Suprapubic skin (tissue), 4 donors: ENCODE results near the gene GAPDHS.

Experiments
- CTCF ChIP-seq, 2 donors: fragments of 200-600 bp in 1 of 2; fragments of 450-650 bp in 1 of 2; sonication (generic) in 1 of 2; IDR thresholded peaks; one replicate each; pipeline ENCODE4 v1.5.1; 2016 to 2019; ENCODE audit warnings: antibody characterized with exemption in 2 of 2, mild to moderate bottlenecking in 1 of 2, moderate library complexity in 1 of 2
- EP300 ChIP-seq: sonication (generic); formaldehyde crosslinking; IDR thresholded peaks from one replicate; pipeline ENCODE4 v1.6.1; 2017; ENCODE audit warnings: antibody characterized with exemption
- POLR2A ChIP-seq, 2 donors: fragments of 450-650 bp; IDR thresholded peaks; one replicate each; pipeline ENCODE4 v1.6.1; 2017; ENCODE audit warnings: antibody characterized with exemption in 2 of 2, mild to moderate bottlenecking in 2 of 2, moderate library complexity in 2 of 2
- POLR2AphosphoS5 ChIP-seq, 3 donors: sonication (generic); formaldehyde crosslinking; IDR thresholded peaks; one replicate each; pipeline ENCODE4 v1.6.1; 2017; ENCODE audit warnings: antibody characterized with exemption in 3 of 3

DNA sequence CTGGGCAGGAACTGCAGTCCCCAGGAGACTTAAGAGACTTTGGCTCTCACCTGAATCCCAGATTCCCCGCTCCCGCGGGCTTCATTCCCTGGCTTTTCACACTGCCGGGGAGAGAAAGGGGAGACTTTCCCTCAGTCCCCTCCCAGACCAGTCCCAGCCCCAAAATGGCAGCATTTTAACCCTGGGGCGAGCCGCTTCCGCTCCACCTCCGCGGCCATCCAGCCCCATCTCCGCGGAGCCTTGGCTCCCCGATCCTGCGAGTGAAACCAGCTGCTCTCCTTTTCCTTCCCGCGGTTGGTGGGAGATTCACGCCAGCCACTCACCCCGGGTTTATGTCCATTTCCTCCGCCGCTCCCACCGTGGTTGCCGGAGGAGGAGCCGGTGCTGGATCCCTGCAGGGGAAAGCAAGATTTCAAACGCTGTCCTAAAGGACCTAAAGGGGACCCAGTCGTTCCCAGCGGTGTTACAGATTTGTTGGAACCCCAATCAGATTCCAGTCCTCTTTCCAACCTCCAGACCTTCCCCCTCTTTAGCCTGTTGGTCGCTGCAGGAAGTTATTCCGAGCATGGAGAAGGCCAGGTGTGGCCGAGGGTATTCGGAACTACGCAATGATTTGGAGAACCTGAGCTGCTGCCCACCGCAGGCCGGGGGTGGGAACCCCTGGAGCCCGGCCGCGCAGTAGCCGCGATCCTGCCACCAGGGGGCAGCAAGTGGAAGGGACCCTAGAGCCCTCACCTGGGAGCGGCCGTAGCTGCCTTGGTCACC lies 23.2 kb upstream of the GAPDHS start:
- TF ChIP-seq CTCF (IDR thresholded peaks at IDR 0.05): peak; percentile 86 to 94
- no peak for TF ChIP-seq POLR2AphosphoS5 (IDR thresholded peaks at IDR 0.05)
- TF ChIP-seq POLR2A (IDR thresholded peaks at IDR 0.05): no peak
- no peak for TF ChIP-seq EP300
